Measurements from ENCODE around the gene SGCD. TPM values are rescaled to one million over a fixed set of nuclear protein-coding genes. Genes with fewer than 3 reads are reported as not detected.

The SGCD gene
- total RNA-seq, 4 donors from 2014 or later = 0.83 to 9.6 (median 1.9) TPM

DNA sequence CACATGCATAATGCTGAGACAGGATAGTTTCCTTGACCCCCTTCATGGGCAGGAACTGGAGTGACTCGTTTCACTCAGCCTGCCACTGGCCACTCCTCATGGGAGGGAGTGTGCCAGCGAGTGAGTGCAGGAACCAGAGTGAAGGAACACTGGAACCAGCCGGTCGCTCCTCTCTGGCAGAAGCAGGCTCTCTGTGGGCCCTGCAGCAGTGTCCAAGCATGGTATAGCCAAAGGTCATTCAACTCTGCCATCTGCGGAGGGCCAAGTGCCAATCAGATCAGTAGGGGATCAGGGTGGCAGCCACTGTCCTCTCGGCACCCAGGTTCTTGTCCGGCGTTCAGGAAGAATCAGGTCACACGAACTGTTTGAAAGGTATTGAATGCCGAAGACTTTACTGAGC is 353.9 kb downstream of the SGCD start:
- TF ChIP-seq CTCF (IDR thresholded peaks at IDR 0.05) (no peak), POLR2A (IDR thresholded peaks at IDR 0.05) (no peak)
- no peaks in the 10 kb centered on the region for H3K4me1 ChIP-seq
- H3K27ac ChIP-seq = no peak overlapping the region
- H3K4me3 ChIP-seq = no peak overlapping the region
- no peaks in the 10 kb centered on the region for H3K36me3 ChIP-seq
- peak in 1 of 3 donors; percentile 37 for DNase-seq
- H3K9me3 ChIP-seq = no peaks in the 10 kb centered on the region
- no peaks in the 10 kb centered on the region for H3K27me3 ChIP-seq

GRCh38 chr5:156681265-156681664 is 354.3 kb downstream of the SGCD start:
- Histone ChIP-seq H3K4me1 (no peaks in the 10 kb centered on the region), H3K9me3 (no peaks in the 10 kb centered on the region), H3K27ac (no peak overlapping the region), H3K36me3 (no peaks in the 10 kb centered on the region), H3K4me3 (no peak overlapping the region), H3K27me3 (no peaks in the 10 kb centered on the region)
- DNase-seq = no peak
- TF ChIP-seq CTCF (IDR thresholded peaks at IDR 0.05) = no peak
- no peak for TF ChIP-seq POLR2A (IDR thresholded peaks at IDR 0.05)

GRCh38 chr5:156682971-156683370 is 356.0 kb downstream of the SGCD start:
- Histone ChIP-seq H3K36me3 (no peaks in the 10 kb centered on the region), H3K4me1 (no peaks in the 10 kb centered on the region), H3K9me3 (no peaks in the 10 kb centered on the region), H3K27me3 (no peaks in the 10 kb centered on the region), H3K27ac (no peak overlapping the region), H3K4me3 (no peak overlapping the region)
- DNase-seq = no peak
- TF ChIP-seq POLR2A (IDR thresholded peaks at IDR 0.05) = no peak
- no peak for TF ChIP-seq CTCF (IDR thresholded peaks at IDR 0.05)

- DNase-seq = no peak
- Histone ChIP-seq H3K27ac (no peak overlapping the region), H3K36me3 (no peaks in the 10 kb centered on the region), H3K4me3 (no peak overlapping the region), H3K9me3 (no peaks in the 10 kb centered on the region), H3K4me1 (no peaks in the 10 kb centered on the region), H3K27me3 (no peaks in the 10 kb centered on the region)
- TF ChIP-seq CTCF (IDR thresholded peaks at IDR 0.05) = no peak
- no peak for TF ChIP-seq POLR2A (IDR thresholded peaks at IDR 0.05)
These were observed 356.5 kb downstream of the SGCD start for GRCh38 chr5:156683509-156683908.

DNA sequence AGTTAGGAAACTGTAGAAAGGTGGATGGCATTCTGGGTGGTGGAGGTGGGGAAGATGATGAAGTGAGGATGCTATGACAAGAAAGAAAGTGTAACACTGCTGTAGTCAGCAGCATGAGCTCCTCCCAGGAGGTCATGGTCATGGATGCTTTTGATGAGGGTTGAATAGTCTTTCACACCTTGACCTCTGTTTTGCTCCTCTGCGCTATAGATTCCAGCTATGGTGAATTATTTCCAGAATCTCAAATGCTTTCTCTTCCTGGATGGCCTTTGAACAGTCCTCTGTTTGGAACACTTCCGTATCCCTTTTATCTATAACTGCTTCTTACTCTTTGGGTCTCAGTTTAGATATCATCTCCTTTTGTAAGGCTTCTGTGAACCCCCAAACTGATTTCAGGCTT is 357.3 kb downstream of the SGCD start:
- Histone ChIP-seq H3K4me1 (no peaks in the 10 kb centered on the region), H3K27me3 (no peaks in the 10 kb centered on the region), H3K36me3 (no peaks in the 10 kb centered on the region), H3K27ac (no peak overlapping the region), H3K4me3 (no peak overlapping the region), H3K9me3 (no peaks in the 10 kb centered on the region)
- TF ChIP-seq CTCF (IDR thresholded peaks at IDR 0.05) (no peak), POLR2A (IDR thresholded peaks at IDR 0.05) (no peak)
- no peak for DNase-seq

DNA sequence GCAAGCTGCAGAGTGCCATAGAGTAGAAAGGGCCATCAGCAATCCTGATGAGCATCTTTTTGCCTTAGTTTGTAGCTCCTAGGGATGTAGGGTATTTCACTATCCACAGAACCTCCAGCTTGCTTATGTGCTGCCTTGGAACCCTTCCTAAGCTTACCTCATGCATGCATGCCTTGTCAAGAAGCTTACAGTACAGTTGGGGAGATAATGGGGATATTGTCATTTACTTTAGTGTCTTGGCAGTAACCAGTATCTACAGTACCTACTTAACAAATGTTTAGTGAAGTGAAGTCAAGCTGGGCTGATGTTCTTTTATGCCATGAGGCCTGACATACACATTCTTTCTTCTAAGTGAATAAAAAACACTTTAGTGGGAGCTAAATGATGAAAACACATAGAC is 358.5 kb downstream of the SGCD start:
- no peak overlapping the region for H3K4me3 ChIP-seq
- H3K27me3 ChIP-seq = no peaks in the 10 kb centered on the region
- H3K9me3 ChIP-seq = no peaks in the 10 kb centered on the region
- no peaks in the 10 kb centered on the region for H3K36me3 ChIP-seq
- no peak for DNase-seq
- no peaks in the 10 kb centered on the region for H3K4me1 ChIP-seq
- H3K27ac ChIP-seq = no peak overlapping the region
- no peak for TF ChIP-seq POLR2A (IDR thresholded peaks at IDR 0.05)
- TF ChIP-seq CTCF (IDR thresholded peaks at IDR 0.05) = no peak
